Naive thymus-derived CD4-positive, alpha-beta T cell (primary cell): ENCODE measurements around the gene CBFA2T2. TPM values are rescaled to one million over a fixed set of nuclear protein-coding genes. Genes with fewer than 3 reads are reported as not detected.

Experiments used
- ATAC-seq: fragments of 150-1000 bp; cut with Tn5 transposase; 2 replicates; pipeline ENCODE4 v1.10.0; 2021; ENCODE audit warnings: mild to moderate bottlenecking, moderate library complexity
- CTCF ChIA-PET: fragments of 350-600 bp; sonication (Branson Sonifier 250); formaldehyde crosslinking; loops from one replicate; lab custom pipeline; 2021; ENCODE audit warnings: antibody characterized with exemption; lab: Charles Lee
- POLR2A ChIA-PET: fragments of 350-600 bp; sonication (Branson Sonifier 250); formaldehyde crosslinking; loops from one replicate; lab custom pipeline; 2021; ENCODE audit warnings: antibody characterized with exemption, inconsistent platforms; lab: Charles Lee
- DNase-seq, 9 donors: peaks; one replicate each; pipeline versions ENCODE4 v3.0.0 to v3.0.0-alpha.2; 2020 to 2022; ENCODE audit warnings: mixed read lengths in 1 of 9
- H3K27ac ChIP-seq: one replicate; pipeline ENCODE4 v1.7.0; 2013; ENCODE audit warnings: mild to moderate bottlenecking, low read depth, low read length, moderate library complexity
- H3K27me3 ChIP-seq, 2 donors: one replicate each; pipeline ENCODE4 v1.7.0; 2013; ENCODE audit warnings: low read length in 2 of 2, mild to moderate bottlenecking in 2 of 2, moderate library complexity in 2 of 2; ENCODE audit not compliant: control insufficient read depth in 2 of 2, insufficient read depth in 2 of 2
- H3K36me3 ChIP-seq, 3 experiments: 1 replicate in 2 of 3; 2 replicates in 1 of 3; pipeline ENCODE4 v1.7.0; 2013; ENCODE audit warnings: low read length in 3 of 3, mild to moderate bottlenecking in 3 of 3, moderate library complexity in 1 of 3; ENCODE audit not compliant: insufficient read depth in 3 of 3, control insufficient read depth in 2 of 3
- H3K4me1 ChIP-seq, 2 donors: one replicate each; pipeline ENCODE4 v1.7.0; 2013; ENCODE audit warnings: low read length in 2 of 2, mild to moderate bottlenecking in 2 of 2, moderate library complexity in 1 of 2; ENCODE audit not compliant: control insufficient read depth in 2 of 2, insufficient read depth in 2 of 2
- H3K4me3 ChIP-seq: 2 replicates; pipeline ENCODE4 v1.7.0; 2013; ENCODE audit warnings: mild to moderate bottlenecking, low read length
- H3K9me3 ChIP-seq, 3 experiments: 1 replicate in 2 of 3; 2 replicates in 1 of 3; pipeline ENCODE4 v1.7.0; 2013; ENCODE audit warnings: low read length in 3 of 3; ENCODE audit not compliant: control insufficient read depth in 2 of 3
- H3K27ac Mint-ChIP-seq, 9 donors: one replicate each; pipeline ENCODE4 v1.8.0; 2020 to 2022; ENCODE audit warnings: mixed read lengths in 9 of 9, mild to moderate bottlenecking in 8 of 9, moderate library complexity in 5 of 9, inconsistent platforms in 2 of 9
- H3K27me3 Mint-ChIP-seq, 5 donors: one replicate each; pipeline ENCODE4 v1.8.0; 2021 to 2022; ENCODE audit warnings: mixed read lengths in 5 of 5, mild to moderate bottlenecking in 1 of 5
- H3K36me3 Mint-ChIP-seq, 5 donors: one replicate each; pipeline ENCODE4 v1.8.0; 2020 to 2022; ENCODE audit warnings: mixed read lengths in 5 of 5, mild to moderate bottlenecking in 3 of 5, inconsistent platforms in 1 of 5
- H3K4me1 Mint-ChIP-seq, 7 donors: one replicate each; pipeline ENCODE4 v1.8.0; 2020 to 2022; ENCODE audit warnings: mixed read lengths in 7 of 7, mild to moderate bottlenecking in 3 of 7, inconsistent platforms in 1 of 7
- H3K4me3 Mint-ChIP-seq, 10 donors: one replicate each; pipeline ENCODE4 v1.8.0; 2020 to 2022; ENCODE audit warnings: mild to moderate bottlenecking in 10 of 10, mixed read lengths in 10 of 10, moderate library complexity in 6 of 10, inconsistent platforms in 2 of 10
- H3K9me3 Mint-ChIP-seq, 11 donors: one replicate each; pipeline ENCODE4 v1.8.0; 2020 to 2022; ENCODE audit warnings: mixed read lengths in 11 of 11, mild to moderate bottlenecking in 4 of 11, inconsistent platforms in 1 of 11, moderate library complexity in 1 of 11
- intact Hi-C, 2 donors: fragments of 100-400 bp; cut with micrococcal nuclease; formaldehyde crosslinking; loops; one replicate each; pipeline ENCODE4 v1.15.1; 2023
- polyA plus RNA-seq, 2 donors: library from polyadenylated mRNA; unstranded; fragments of 300-500 nt; fragmentation: Illumina TruSeq; gene quantifications; one replicate each; pipeline ENCODE4 v1.2.3, GENCODE V29; 2021
- total RNA-seq, 6 experiments: library from RNA in 5 of 6; stranded (reverse) in 5 of 6; gene quantifications; 1 replicate in 5 of 6; 2 replicates in 1 of 6; pipeline ENCODE4 v1.2.3 and lab custom pipeline; 2021 to 2026

CBFA2T2 gene
- total and polyA plus RNA-seq, 7 experiments from 2014 or later, result 13.5 to 37.8 (median 26.8) TPM

GRCh38 chr20:33549229-33549999 lies 59.5 kb downstream of the CBFA2T2 start:
- intact Hi-C loops, result no loop called here
- Histone ChIP-seq H3K9me3 (no peaks in the 10 kb centered on the region), H3K27ac (no peak overlapping the region), H3K4me1 (peaks cover 4 to 6% of the 10 kb centered on the region in 2 donors), H3K36me3 (no peaks in the 10 kb centered on the region), H3K27me3 (no peaks in the 10 kb centered on the region), H3K4me3 (no peak overlapping the region)
- H3K4me1 Mint-ChIP-seq, result peaks cover 9 to 58% (median 31%) of the 10 kb centered on the region in 7 donors
- ChIA-PET POLR2A (interaction anchor here (0.6 kb wide), 1 partner anchor 632 kb away, joined by 4 read pairs; no protein-coding TSS in a partner anchor), CTCF (no interaction called here)
- peak overlapping the region in 3 of 9 donors; percentile 15 to 28 (median 22) for H3K27ac Mint-ChIP-seq
- H3K9me3 Mint-ChIP-seq, result no peaks in the 10 kb centered on the region
- H3K27me3 Mint-ChIP-seq, result no peaks in the 10 kb centered on the region
- no peak overlapping the region for H3K4me3 Mint-ChIP-seq
- DNase-seq (no peak), ATAC-seq (no peak)
- peaks cover 0 to 28% (median 10%) of the 10 kb centered on the region in 5 donors for H3K36me3 Mint-ChIP-seq

GRCh38 chr20:33551778-33552177 lies 61.9 kb downstream of the CBFA2T2 start:
- Mint-ChIP-seq H3K27ac (peak overlapping the region; percentile 2 to 98 (median 94)), H3K4me3 (no peak overlapping the region), H3K9me3 (peaks cover 0 to 2% (median 0%) of the 10 kb centered on the region in 11 donors), H3K4me1 (peaks cover 12 to 66% (median 49%) of the 10 kb centered on the region in 7 donors), H3K27me3 (no peaks in the 10 kb centered on the region), H3K36me3 (peaks cover 0 to 26% (median 16%) of the 10 kb centered on the region in 5 donors)
- Histone ChIP-seq H3K9me3 (no peaks in the 10 kb centered on the region), H3K4me1 (peaks cover 16% of the 10 kb centered on the region in 2 donors), H3K27me3 (no peaks in the 10 kb centered on the region), H3K4me3 (no peak overlapping the region), H3K36me3 (no peaks in the 10 kb centered on the region), H3K27ac (no peak overlapping the region)
- ChIA-PET POLR2A (interaction anchor here (0.7 kb wide), 1 partner anchor 451 kb away, joined by 3 read pairs; no protein-coding TSS in a partner anchor), CTCF (no interaction called here)
- intact Hi-C loops, result loop anchor here in 1 of 2 donors (5.0 kb wide), 1 partner anchor 109 kb away; the partner anchor contains the start of gene SNTA1
- ATAC-seq, result no peak
- DNase-seq, result no peak

GRCh38 chr20:33552519-33552918 lies 62.6 kb downstream of the CBFA2T2 start:
- CTCF ChIA-PET, result no interaction called here
- ATAC-seq, result no peak
- no peak for DNase-seq
- H3K4me3 Mint-ChIP-seq, result peak overlapping the region in 3 of 10 donors; percentile 12 to 83 (median 17)
- POLR2A ChIA-PET, result interaction anchor here (0.7 kb wide), 1 partner anchor 450 kb away, joined by 3 read pairs; no protein-coding TSS in a partner anchor
- H3K36me3 Mint-ChIP-seq, result peaks cover 0 to 28% (median 19%) of the 10 kb centered on the region in 5 donors
- H3K9me3 Mint-ChIP-seq, result peaks cover 0 to 2% (median 0%) of the 10 kb centered on the region in 11 donors
- Histone ChIP-seq H3K9me3 (no peaks in the 10 kb centered on the region), H3K4me3 (no peak overlapping the region), H3K27me3 (no peaks in the 10 kb centered on the region), H3K4me1 (peaks cover 16% of the 10 kb centered on the region in 2 donors), H3K36me3 (no peaks in the 10 kb centered on the region), H3K27ac (peak overlapping the region; percentile 62)
- H3K4me1 Mint-ChIP-seq, result peaks cover 12 to 62% (median 49%) of the 10 kb centered on the region in 7 donors
- H3K27me3 Mint-ChIP-seq, result no peaks in the 10 kb centered on the region
- intact Hi-C loops, result loop anchor here in 1 of 2 donors (5.0 kb wide), 1 partner anchor 110 kb away; the partner anchor contains the start of gene SNTA1
- peak overlapping the region in 8 of 9 donors; percentile 68 to 98 (median 95) for H3K27ac Mint-ChIP-seq

DNA sequence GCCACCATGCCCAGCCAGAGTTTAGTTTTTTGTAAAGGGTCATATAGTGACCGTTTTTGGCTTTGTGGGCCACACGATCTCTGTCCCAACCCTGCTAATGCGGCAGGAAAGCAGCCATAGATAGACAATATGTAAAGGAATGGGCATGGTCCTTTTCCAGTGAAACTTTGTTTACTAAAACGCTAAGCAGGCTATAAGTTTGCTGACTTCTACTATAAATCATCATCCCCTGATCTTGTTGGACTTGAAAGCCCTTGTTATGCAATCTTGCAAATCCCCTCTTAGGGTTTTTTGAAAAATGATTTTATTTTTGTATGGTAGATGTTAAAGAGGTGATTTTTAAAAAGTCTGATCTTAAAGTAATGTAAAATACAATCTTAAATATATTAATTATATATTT lies 63.6 kb downstream of the CBFA2T2 start:
- Histone ChIP-seq H3K27me3 (no peaks in the 10 kb centered on the region), H3K4me3 (no peak overlapping the region), H3K4me1 (peaks cover 16% of the 10 kb centered on the region in 2 donors), H3K27ac (peak overlapping the region; percentile 62), H3K9me3 (no peaks in the 10 kb centered on the region), H3K36me3 (no peaks in the 10 kb centered on the region)
- Mint-ChIP-seq H3K4me3 (peak overlapping the region in 5 of 10 donors; percentile 26 to 83 (median 70)), H3K27ac (peak overlapping the region in 8 of 9 donors; percentile 81 to 98 (median 95)), H3K9me3 (peaks cover 0 to 4% (median 0%) of the 10 kb centered on the region in 11 donors), H3K4me1 (peaks cover 14 to 62% (median 48%) of the 10 kb centered on the region in 7 donors), H3K36me3 (peaks cover 4 to 35% (median 22%) of the 10 kb centered on the region in 5 donors), H3K27me3 (no peaks in the 10 kb centered on the region)
- no peak for DNase-seq
- POLR2A ChIA-PET, result no interaction called here
- CTCF ChIA-PET, result no interaction called here
- ATAC-seq, result no peak
- intact Hi-C loops, result loop anchor here in 1 of 2 donors (5.0 kb wide), 1 partner anchor 111 kb away; the partner anchor contains the start of gene SNTA1

DNA sequence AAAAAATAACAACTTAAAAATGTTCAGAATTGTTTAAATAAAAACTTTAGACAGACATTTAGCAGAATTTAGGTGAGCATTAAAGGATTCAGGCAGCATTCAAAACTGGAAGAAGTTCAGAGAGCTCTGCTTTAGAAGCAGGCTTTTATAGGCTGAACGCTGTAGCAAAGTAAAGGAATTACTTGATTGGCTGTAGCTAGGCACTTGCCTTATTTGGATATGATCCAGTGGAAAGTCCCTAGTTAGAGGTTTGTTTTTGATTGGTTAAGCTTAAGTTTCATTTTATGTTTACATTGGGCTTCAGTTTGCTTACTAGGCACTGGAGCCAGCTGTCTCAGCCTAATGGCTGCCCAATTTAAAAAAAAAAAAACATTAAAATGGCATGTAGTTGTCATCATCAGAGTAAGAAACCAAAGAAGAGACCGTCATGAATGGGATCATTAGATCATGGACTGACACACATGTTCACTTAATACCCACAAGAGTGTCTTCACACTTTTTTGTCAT lies 65.1 kb downstream of the CBFA2T2 start:
- intact Hi-C loops, result loop anchor here (1.0 to 5.0 kb wide), 11 partner anchors 64 to 807 kb away; partner anchors contain the start of genes CBFA2T2 (in 2 of the 2), C20orf144 (in 1 of the 2), CHMP4B (in 1 of the 2) and EIF2S2 (in 1 of the 2)
- Mint-ChIP-seq H3K4me3 (peak overlapping the region; percentile 51 to 83 (median 75)), H3K27ac (peak overlapping the region; percentile 90 to 98 (median 95)), H3K27me3 (no peaks in the 10 kb centered on the region), H3K36me3 (peaks cover 5 to 36% (median 27%) of the 10 kb centered on the region in 5 donors), H3K9me3 (peaks cover 0 to 4% (median 0%) of the 10 kb centered on the region in 11 donors), H3K4me1 (peaks cover 15 to 49% (median 39%) of the 10 kb centered on the region in 7 donors)
- CTCF ChIA-PET, result interaction anchor here (0.5 to 1.6 kb wide), 2 partner anchors 25 to 65 kb away, joined by 3 to 5 read pairs; partner anchors contain the start of gene CBFA2T2
- H3K4me3 ChIP-seq, result peak overlapping the region; percentile 3
- peaks cover 16% of the 10 kb centered on the region in 2 donors for H3K4me1 ChIP-seq
- DNase-seq, result peak in 7 of 9 donors; percentile 72 to 92 (median 88)
- H3K36me3 ChIP-seq, result no peaks in the 10 kb centered on the region
- no peaks in the 10 kb centered on the region for H3K27me3 ChIP-seq
- no peaks in the 10 kb centered on the region for H3K9me3 ChIP-seq
- POLR2A ChIA-PET, result interaction anchor here (0.6 to 1.7 kb wide), 5 partner anchors 9 to 166 kb away, joined by 3 to 11 read pairs (median 3); partner anchors contain the start of genes C20orf144 and CBFA2T2
- peak overlapping the region; percentile 81 for H3K27ac ChIP-seq
- peak; percentile 98 for ATAC-seq

DNA sequence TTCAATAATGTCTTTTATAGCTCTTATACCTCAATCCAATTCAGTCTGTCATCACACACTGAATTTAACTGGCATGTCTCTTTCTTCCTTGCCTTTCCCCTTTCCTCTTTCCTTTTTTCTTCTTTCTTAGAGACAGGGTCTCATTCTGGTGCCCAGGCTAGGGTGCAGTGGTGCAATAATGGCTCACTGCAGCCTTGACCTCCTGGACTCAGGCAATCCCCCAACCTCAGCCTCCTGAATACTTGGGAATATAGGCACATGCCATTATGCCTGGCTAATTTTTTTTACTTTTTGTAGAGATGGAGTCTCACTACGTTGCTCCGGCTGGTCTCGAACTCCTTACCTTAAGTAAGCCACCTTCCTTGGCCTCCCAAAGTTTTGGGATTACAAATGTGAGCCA lies 65.9 kb downstream of the CBFA2T2 start:
- H3K27me3 Mint-ChIP-seq, result no peaks in the 10 kb centered on the region
- ChIA-PET POLR2A (interaction anchor here (1.2 to 1.7 kb wide), 2 partner anchors 66 to 108 kb away, joined by 9 to 11 read pairs; partner anchors contain the start of genes C20orf144 and CBFA2T2), CTCF (interaction anchor here (1.6 kb wide), 1 partner anchor 66 kb away, joined by 5 read pairs; the partner anchor contains the start of gene CBFA2T2)
- H3K4me1 ChIP-seq, result peaks cover 16% of the 10 kb centered on the region in 2 donors
- no peaks in the 10 kb centered on the region for H3K36me3 ChIP-seq
- H3K27ac Mint-ChIP-seq, result peak overlapping the region; percentile 90 to 98 (median 95)
- H3K4me3 Mint-ChIP-seq, result peak overlapping the region; percentile 27 to 83 (median 68)
- ATAC-seq (no peak), DNase-seq (no peak)
- peak overlapping the region; percentile 81 for H3K27ac ChIP-seq
- no peak overlapping the region for H3K4me3 ChIP-seq
- H3K36me3 Mint-ChIP-seq, result peaks cover 5 to 35% (median 27%) of the 10 kb centered on the region in 5 donors
- H3K9me3 Mint-ChIP-seq, result peaks cover 0 to 4% (median 0%) of the 10 kb centered on the region in 11 donors
- no peaks in the 10 kb centered on the region for H3K27me3 ChIP-seq
- peaks cover 16 to 48% (median 38%) of the 10 kb centered on the region in 7 donors for H3K4me1 Mint-ChIP-seq
- intact Hi-C loops, result loop anchor here (1.0 to 5.0 kb wide), 10 partner anchors 65 to 807 kb away; partner anchors contain the start of genes CBFA2T2 (in 2 of the 2), C20orf144 (in 1 of the 2), CHMP4B (in 1 of the 2) and EIF2S2 (in 1 of the 2)
- no peaks in the 10 kb centered on the region for H3K9me3 ChIP-seq
